HG03139 (cell line): ENCODE data around the gene INSR.
"Not testable (repeated sequence)": the region's sequence is repeated elsewhere in the genome, so short reads cannot be mapped to it uniquely, and the experiment has no call there.

Experiments
- ATAC-seq: cut with Tn5 transposase; IDR thresholded peaks from one replicate; pipeline ENCODE4 v1.9.1; 2021; ENCODE audit not compliant: unreplicated experiment

The INSR gene

GRCh38 chr19:7258041-7258839 is 36.0 kb downstream of the INSR start:
- no peak for ATAC-seq

GRCh38 chr19:7257148-7258040 is 36.8 kb downstream of the INSR start:
- ATAC-seq: no peak

- ATAC-seq: no peak
These were observed 38.6 kb downstream of the INSR start for GRCh38 chr19:7255631-7256030.

- no peak for ATAC-seq
These were observed 39.1 kb downstream of the INSR start for GRCh38 chr19:7255119-7255518.

GRCh38 chr19:7254590-7254989 is 39.6 kb downstream of the INSR start:
- no peak for ATAC-seq

GRCh38 chr19:7252364-7252763 is 41.9 kb downstream of the INSR start:
- no peak for ATAC-seq

GRCh38 chr19:7251494-7251893 is 42.7 kb downstream of the INSR start:
- ATAC-seq: no peak

- ATAC-seq: no peak
These were observed 43.3 kb downstream of the INSR start for GRCh38 chr19:7250951-7251350.

- ATAC-seq: no peak
These were observed 44.1 kb downstream of the INSR start for GRCh38 chr19:7250057-7250596.

GRCh38 chr19:7247155-7247554 is 47.1 kb downstream of the INSR start:
- no peak for ATAC-seq

GRCh38 chr19:7246601-7247000 is 47.6 kb downstream of the INSR start:
- ATAC-seq: no peak

- no peak for ATAC-seq
These were observed 51.5 kb downstream of the INSR start for GRCh38 chr19:7242601-7243258.

GRCh38 chr19:7238051-7238450 is 56.2 kb downstream of the INSR start:
- ATAC-seq: no peak

- no peak for ATAC-seq
These were observed 58.1 kb downstream of the INSR start for GRCh38 chr19:7236153-7236552.

GRCh38 chr19:7230826-7231225 is 63.4 kb downstream of the INSR start:
- no peak for ATAC-seq

GRCh38 chr19:7229735-7230134 is 64.5 kb downstream of the INSR start:
- ATAC-seq: no peak

GRCh38 chr19:7228935-7229541 is 65.2 kb downstream of the INSR start:
- no peak for ATAC-seq

GRCh38 chr19:7227735-7228134 is 66.5 kb downstream of the INSR start:
- no peak for ATAC-seq

GRCh38 chr19:7227149-7227548 is 67.1 kb downstream of the INSR start:
- not testable (repeated sequence) for ATAC-seq

GRCh38 chr19:7226739-7227138 is 67.5 kb downstream of the INSR start:
- ATAC-seq: no peak

- no peak for ATAC-seq
These were observed 68.5 kb downstream of the INSR start for GRCh38 chr19:7225741-7226140.
